PFSK-1 (cell line): ENCODE results near the gene ATG16L1.

Experiments
- POLR2AphosphoS5 ChIP-seq: IDR thresholded peaks from 2 replicates; pipeline ENCODE4 v1.6.1; 2012; ENCODE audit warnings: low read depth, mild to moderate bottlenecking, control low read depth, low read length, moderate library complexity
- REST ChIP-seq, 2 experiments: IDR thresholded peaks; 2 replicates each; pipeline versions ENCODE4 v1.6.1 to v1.8.0; 2011 to 2012; ENCODE audit warnings: low read depth in 2 of 2, low read length in 2 of 2, control low read depth in 1 of 2, inconsistent platforms in 1 of 2, mild to moderate bottlenecking in 1 of 2, moderate library complexity in 1 of 2; ENCODE audit not compliant: insufficient read depth in 1 of 2
- SIN3A ChIP-seq: IDR thresholded peaks from 2 replicates; pipeline ENCODE4 v1.6.1; 2012; ENCODE audit warnings: mild to moderate bottlenecking, low read length, moderate library complexity, borderline replicate concordance; ENCODE audit not compliant: insufficient read depth
- TAF1 ChIP-seq: IDR thresholded peaks from 2 replicates; pipeline ENCODE4 v1.6.1; 2012; ENCODE audit warnings: low read length, control low read depth, borderline replicate concordance; ENCODE audit not compliant: insufficient read depth

GRCh38 chr2:233248999-233249398, 2.5 kb upstream of the ATG16L1 start:
- no peak for TF ChIP-seq TAF1
- TF ChIP-seq POLR2AphosphoS5 = no peak
- TF ChIP-seq REST (IDR thresholded peaks at IDR 0.05; ENCODE audit: insufficient read depth in 1 of 2, low read depth in 2 of 2, low read length in 2 of 2) = no peak
- no peak for TF ChIP-seq SIN3A
